Germinal center (tissue), 1 donor: Measurements from ENCODE around the gene PLEKHA5.
"Not testable (repeated sequence)": the region's sequence is repeated elsewhere in the genome, so short reads cannot be mapped to it uniquely, and the experiment has no call there.

Experiments used
- DNase-seq: peaks from one replicate; pipeline ENCODE4 v3.0.0; 2012; ENCODE audit warnings: mixed read lengths, low spot score

PLEKHA5 gene

DNA sequence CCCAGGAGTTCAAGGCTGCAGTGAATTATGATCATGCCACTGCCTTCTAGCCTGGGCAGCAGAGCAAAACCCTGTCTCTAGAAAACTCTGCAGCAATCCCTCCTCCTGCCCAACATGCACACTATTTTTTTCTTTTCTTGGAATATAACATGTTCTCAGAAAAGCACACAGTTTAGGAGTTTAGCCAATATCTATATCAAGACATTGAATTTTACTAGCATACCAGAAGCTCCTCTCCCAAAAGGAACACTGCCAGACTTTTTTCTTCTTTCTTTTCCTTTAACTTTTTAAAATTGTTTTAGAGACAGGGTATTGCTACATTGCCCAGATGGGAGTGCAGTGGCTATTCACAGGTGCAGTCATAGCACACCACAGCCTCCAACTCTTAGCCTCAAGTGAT is 202.7 kb downstream of the PLEKHA5 start:
- DNase-seq = no peak

DNA sequence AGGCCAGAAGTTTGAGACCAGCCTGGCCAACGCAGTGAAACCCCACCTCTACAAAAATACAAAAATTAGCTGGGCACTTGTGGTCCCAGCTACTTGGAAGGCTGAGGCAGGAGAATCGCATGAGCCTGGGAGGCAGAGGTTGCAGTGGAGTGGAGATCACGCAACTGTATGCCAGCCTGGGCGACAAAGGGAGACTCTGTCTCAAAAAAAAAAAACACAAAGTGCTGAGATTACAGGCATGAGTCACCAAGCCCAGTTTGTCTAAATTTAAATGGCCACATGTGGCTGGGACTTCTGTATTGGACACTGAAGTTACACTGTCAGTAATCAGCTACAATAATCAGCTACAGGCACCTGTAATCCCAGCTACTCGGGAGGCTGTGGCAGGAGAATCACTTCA is 208.9 kb downstream of the PLEKHA5 start:
- no peak for DNase-seq

DNA sequence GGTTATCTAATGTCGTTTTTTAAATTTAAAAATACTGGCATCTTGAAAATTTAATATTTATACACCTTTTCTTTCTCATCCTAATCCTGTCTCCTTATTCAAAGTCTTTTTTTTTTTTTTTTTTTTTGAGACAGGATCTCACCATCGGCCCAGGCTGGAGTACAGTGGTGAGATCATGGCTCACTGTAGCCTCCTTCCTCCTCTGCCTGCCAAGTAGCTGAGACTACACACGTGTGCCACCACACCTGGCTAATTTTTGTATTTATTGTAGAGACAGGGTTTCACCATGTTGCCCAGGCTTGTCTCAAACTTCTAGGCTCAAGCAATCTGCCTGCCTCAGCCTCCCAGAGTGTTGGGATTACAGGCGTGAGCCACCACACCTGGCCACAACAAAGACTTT is 221.3 kb downstream of the PLEKHA5 start:
- not testable (repeated sequence) for DNase-seq

DNA sequence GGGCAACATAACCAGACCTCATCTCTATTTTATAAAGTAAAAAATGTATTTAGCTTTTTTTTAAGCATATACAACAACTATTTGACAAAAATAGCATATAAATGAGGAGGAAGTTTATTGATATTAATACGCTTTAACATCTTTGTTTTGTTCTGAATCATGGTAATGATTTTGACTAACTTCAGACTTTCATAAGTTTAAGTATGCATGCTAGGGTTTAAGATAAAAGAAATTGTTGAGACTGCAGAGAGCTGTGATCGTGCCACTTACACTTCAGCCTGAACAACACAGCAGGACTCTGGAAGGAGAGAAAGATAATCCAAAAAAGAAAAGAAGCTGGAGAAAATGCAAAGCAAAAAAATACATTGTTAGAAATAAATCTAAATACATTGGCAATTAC is 221.8 kb downstream of the PLEKHA5 start:
- DNase-seq = no peak

DNA sequence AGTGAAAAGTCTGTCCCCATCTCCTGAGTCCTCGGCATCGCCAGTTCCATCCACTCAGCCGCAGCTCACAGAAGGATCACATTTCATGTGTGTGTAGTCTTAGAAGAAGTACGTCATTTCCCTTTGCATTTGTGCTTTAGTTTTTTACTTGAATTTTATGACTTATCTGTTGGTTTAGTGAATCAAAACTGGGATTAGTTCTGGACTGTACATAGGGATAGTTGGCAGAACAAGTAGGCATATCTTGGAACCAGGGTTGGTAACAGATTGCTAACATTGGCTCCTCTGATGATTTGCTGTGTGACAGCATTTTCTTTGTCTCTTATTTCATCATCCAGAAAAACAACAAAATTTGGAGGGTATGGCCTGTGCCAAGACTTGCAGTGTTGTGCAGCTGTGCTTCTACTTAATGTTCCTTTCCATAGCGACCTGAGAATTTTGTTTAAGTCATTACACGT is 240.2 kb downstream of the PLEKHA5 start:
- DNase-seq = no peak

DNA sequence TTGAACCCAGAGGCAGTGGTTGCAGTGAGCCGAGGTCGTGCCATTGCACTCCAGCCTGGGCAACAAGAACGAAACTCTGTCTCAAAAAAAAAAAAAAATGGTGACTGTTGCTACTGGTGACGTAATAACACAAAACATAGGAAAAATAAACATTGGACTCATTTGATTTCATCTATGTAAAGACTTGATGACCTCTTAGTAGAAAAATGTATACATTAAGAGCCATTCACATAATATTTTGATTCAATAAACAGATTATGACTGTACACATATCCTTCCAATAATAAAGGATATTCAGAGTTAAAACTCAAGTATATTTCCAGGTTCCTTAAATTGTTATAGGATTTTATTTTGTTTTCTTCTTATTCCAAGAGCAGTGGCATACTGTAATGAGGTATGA is 244.1 kb downstream of the PLEKHA5 start:
- no peak for DNase-seq

DNA sequence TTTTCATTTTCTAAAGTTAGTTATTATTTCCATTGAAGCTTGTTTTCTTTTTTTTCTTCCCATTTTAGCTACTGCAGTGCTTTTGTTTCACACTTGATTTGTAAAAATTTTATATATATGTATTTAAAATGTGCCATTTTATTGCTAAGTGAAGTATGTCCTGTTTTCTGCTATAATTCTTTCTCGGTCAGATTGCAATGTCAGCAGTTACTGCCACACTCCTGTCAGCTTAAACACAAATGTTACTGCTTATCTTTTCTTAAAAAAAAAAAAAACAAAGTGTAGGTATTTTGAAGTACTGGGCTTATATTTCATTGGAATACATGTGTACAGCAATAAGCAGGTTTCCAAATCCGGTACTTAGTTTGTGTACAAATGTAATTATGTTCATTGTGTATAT is 246.4 kb downstream of the PLEKHA5 start:
- DNase-seq = no peak

DNA sequence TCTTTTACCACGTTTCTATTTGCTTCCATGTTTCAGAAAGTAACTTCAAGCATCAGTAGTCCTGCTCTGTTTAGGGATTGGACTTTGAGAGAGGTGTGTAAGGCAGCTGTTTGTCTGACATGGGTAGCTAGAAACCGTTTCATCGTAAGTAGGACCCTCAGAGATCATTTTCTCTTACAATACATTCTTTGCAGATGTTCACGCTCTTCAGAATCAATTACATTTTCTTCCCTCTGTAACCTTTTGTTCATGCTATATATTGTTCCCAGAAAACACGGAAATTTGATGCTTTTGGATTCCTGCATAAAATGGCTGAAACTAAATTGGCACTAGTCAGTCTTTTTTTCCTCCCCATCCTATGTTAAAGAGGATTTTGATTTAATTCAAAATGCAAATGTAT is 247.2 kb downstream of the PLEKHA5 start:
- no peak for DNase-seq

DNA sequence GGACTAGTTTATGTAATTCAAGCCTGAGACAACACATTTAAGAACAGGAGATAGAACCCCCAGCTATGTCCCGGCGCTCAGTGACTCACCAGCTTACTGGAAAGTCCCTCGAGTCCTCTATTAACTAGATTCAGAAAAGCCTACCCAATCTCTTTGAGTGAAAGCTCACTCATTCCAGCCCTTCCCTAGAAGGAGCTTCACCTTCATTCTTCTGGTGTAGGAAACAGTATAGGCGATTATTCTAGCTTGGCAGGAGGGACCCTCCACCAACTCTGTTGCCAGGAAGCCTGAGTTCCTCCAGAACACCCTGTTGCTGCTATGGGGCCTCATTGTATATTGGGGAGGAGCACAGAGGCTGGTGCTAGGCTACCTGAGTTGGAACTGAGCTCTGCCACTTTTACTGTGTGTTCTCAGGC is 252.6 kb downstream of the PLEKHA5 start:
- DNase-seq = no peak

DNA sequence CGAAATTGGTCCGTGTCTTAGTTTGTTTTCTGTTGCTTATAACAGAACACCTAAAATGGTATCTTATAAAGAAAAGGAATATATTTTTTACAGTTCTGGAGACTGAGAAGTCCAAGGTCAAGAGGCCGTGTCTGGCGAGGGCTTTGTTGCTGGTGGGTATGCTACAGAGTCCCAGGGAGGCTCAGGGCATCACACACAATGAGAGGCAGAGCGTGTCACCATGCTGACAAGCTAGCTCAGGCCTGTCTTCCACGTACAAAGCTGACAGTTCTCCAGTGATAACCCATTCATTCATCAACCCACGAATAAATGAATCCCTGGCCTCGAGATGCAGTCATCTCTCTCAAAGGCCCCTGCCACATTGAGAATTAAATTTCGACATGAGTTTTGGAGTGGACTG is 253.0 kb downstream of the PLEKHA5 start:
- no peak for DNase-seq

DNA sequence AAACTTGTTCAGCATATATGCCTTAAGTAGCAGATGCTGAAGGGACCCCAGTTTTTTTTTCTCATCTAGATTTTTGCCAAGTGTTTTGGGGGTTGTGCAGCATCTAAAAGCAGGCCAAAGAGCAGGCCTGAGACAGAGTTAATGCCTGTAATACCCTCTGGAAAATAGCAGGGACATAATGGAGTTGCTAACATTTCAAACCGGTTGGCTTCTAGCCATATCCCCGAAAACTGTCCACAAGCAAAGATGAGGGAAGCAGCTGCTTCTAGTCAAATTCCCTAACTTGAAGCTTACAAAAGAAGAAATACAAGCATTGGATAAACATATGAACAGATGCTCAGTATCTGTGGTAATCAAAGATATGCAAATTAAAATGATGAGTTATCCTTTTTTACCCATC is 257.6 kb downstream of the PLEKHA5 start:
- no peak for DNase-seq

DNA sequence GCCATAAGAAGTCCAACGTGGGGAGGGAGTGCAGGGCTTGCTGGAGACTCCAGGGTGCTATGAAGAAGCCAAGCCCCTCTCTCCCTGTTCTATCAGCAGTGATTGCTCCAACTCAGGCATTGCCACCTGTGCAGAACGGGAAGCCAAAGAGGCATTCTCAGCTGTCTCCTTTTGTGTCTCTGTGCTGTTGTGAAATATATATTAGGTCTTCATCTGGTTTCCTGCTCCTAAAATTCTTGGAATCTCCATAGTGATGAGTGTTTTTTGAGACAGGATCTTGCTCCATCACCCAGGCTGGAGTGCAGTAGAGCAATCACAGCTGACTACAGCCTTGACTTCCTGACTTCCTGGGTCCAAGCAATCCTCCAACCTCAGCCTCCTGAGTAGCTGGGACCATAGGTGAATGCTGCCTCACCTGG is 258.6 kb downstream of the PLEKHA5 start:
- DNase-seq = no peak

DNA sequence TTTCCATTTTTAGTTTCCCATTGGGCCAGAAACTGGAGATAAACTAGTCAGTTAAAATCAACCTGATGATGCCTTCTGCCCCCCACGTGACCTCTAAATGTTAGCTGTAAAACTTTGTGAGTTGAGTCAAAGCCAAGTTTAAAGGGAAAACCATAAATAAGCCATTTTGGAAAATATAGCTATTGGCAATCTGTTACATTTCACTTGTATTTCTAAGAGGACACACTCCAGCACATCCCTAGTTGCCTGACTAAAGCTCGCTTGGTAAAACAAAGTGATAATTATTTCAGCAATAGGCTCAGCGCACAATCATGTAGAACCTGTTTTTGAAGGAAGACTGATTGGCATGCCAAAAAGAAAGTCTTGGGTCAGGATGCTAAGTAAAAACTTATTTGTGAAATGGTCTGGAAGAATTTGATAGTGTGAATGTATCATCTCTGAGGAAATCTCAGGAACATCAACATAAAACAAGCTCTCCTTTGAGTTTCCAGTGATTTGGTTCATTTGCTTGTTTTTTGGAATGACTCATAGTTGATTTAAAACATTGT is 260.6 kb downstream of the PLEKHA5 start:
- DNase-seq = no peak

DNA sequence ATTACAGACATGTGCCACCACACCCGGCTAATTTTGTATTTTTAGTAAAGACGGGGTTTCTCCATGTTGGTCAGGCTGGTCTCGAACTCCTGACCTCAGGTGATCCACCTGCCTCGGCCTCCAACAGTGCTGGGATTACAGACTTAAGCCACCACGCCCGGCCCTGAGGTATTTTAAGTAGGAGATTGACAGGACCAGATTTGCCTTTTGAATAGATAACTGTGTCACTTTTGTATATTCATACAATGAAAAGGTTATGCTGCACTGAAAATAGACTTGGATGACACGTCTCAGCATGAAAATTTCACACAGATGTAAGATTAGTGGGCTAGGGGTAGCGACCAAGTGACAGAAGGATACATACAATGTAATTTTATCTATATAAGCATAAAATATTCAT is 263.1 kb downstream of the PLEKHA5 start:
- not testable (repeated sequence) for DNase-seq

DNA sequence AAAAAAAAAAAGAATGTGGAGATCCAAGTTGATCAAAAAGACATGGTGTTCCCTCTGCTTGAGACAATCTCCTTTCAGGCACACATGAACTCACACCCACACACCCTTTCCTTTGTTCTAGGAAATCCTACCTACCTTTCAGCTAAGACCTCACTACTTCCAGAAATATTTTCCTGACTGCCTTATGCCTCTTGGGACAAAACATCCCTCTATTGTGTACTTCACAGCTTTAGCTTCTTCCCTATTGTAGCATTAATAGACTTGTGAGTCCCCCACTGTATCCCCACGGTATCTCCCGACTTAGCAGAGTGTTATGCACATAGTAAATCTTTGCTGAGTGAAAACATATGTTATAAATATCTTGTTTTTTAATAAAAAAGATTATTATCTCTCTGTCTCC is 264.9 kb downstream of the PLEKHA5 start:
- no peak for DNase-seq

DNA sequence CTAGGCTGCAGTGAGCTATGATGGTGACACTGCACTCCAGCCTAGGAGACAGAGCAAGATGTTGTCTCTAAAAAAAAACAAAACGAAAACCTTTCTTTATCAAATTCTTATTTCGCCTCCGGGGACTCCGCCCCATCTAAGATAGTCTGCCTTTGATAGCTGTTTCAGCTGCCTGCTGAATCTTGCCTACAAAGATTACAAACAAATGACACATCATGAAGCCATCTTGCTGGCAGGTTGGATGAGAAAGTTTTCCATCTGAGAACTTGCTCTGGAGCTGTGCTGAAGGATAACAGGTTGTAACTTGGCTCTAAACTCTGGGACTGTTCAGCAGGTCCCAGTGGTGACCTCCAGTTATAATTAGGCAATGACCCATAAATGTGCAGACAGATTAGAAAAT is 268.0 kb downstream of the PLEKHA5 start:
- DNase-seq = no peak

DNA sequence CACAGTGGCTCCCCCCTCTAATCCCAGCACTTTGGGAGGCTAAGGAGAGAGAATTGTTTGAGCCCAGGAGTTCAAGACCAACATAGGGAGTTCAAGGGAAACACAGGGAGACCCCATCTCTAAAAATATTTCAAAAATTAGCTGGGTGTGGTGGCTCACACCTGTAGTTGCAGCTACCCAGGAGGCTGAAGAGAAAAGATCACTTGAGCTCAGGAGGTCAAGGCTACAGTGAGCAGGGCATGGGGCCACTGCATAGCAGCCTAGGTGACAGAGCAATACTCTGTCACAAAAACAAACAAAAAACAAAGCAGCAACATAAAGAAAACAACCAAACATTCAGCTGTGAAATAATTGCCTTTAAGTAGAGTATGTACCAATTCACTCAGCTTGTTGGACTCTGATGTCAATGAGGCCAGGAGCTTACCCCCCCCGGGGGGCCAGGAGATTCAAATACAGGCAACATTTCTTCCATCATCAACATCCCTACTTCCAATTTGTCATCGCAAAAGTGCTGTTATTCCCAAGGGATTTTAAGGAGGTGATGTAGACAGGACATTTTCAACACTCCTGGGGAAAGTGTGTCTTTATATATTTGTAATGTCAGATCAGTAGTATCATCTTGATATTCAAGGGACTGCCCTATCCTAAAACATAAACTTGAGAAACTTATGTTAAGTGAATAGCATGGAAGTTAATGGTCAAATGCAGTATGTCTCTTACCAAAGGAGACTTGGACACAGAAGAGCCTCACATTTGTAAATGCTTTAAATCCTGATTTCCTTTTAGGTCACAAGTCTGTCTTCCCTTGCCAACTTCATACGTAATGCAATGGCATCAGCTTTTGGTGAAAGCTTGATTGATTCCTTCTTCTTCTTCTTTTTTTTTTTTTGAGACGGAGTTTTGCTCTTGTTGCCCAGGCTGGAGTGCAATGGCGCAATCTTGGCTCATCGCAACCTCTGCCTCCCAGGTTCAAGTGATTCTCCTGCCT is 269.1 kb downstream of the PLEKHA5 start:
- no peak for DNase-seq

DNA sequence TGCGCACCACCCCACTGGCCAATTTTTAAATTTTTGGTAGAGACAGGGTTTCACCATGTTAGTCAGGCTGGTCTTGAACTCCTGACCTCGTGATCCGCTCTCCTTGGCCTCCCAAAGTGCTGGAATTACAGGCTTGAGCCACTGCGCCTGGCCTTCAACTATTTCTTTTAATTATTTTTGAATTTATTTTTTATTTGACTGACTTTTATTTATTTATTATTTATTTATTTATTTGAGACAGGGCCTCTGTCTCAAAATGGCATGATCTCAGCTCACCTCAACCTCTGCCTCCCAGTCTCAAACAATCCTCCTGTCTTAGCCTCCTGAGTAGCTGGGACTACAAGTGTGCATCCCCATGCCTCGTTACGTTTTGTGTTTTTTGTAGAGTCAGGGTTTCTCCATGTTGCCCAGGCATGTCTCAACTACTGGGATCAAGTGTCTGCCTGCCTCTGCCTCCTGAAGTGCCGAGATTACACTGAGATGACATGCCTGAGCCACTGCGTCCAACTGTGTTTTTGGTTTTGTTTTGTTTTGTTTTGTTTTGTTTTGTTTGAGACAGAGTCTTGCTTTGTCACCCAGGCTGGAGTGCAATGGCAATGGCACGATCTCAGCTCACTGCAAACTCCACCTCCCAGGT is 271.2 kb downstream of the PLEKHA5 start:
- DNase-seq = not testable (repeated sequence)

DNA sequence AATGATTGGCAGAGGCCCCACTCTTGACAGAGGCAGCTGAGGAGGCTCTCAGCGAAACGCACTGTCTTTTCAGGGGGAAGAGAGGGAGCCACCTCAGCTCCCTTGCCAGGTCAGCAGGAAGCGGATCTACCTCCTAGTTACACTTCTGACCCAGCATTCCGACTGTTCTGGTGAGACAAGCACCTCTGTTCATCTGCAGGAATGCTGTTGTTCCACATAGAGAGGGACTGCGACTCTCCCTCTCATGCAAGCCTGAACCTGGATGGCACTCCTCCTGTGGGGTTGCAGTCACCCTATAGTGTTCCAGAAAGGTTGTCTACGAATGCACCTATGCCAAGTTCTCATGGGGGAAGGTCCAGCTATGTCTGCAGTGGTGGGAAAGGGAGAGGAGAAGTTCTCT is 272.7 kb downstream of the PLEKHA5 start:
- no peak for DNase-seq

DNA sequence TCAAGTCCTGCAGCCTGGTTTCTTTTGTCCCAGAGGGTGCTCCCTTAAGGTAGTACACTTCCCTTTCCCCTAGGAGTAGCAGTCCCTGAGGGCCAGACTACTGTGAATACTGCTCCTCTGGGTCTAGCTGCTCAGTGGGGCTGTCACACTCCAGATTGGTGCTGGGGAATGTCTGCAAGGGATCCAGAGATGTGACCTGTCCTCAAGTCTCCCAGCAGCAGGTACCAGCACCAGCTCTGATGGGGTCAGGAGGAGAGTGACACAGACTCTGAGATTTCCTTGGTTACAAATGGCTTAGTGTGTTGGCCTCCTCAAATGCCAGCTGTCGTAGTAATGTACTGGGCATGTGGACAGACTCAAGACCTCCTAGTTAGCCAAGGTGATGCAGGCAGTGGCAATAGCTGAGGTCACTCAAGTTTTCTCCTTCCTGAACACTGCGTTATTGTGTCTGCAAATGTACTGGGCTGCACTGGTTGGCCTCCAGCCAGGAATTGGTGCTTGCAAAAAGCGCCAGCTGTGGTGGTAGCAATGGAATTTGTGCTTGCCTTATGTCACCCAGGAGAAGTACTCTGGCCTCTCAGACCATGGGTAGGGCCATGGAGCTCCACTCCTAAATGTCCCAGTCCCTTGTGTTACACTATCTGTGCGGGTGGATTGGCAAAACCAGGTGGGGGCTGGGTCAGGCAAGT is 273.4 kb downstream of the PLEKHA5 start:
- DNase-seq = no peak

DNA sequence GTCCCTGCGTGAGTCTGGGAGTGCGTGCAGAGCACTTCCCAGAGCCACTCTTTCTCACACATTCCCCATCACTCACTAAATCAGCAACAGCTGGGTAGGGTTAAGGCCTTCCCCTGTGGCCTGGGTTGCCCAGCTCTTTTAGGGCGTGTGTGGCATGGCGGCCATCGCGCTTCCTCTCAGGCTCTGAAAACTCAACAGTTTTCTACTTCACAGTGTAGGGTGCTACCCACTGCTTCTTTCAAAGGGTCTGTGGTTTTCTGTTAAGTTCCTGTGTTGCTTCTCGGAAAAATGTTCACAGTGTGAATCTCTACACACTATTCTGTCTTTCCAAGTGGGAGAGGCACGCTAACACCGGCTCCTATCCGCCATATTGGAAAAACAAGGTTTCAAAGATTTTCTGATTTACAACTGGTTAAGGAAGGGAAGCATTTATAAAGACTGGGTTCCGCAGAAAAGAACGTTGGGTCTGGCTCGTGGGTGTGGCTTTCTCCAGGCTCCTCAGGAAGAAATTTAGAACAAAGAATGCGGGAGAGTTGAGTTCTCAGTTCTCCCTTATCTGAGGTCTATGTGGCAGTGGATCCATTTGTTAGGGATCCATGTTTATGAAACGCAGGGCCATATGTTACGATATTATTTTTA is 274.8 kb downstream of the PLEKHA5 start:
- no peak for DNase-seq

DNA sequence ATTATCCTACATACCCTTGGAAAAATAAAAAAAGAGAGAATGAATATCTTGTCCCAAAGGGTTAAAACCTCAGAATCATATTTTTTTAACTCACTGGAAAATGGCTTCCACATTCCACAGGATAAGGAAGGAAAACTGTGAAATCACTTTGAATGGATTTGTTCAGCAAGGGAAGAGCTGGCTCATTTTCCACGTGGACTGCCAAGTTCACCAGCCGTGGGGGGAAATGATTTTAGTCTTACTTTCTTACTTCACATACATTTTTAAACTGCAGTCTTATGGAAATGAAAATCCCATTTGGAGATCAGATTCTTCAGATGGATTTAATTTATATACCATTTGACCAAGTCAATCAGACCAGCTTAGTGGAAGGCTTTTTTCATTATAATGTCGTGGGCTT is 279.8 kb downstream of the PLEKHA5 start:
- DNase-seq = no peak
